Left forelimb (tissue), 1 donor: ENCODE measurements around the gene ATP13A2.

ENCODE experiments used
- DNase-seq: peaks from one replicate; pipeline ENCODE4 v3.0.0-alpha.2; 2018; ENCODE audit warnings: low spot score

Gene ATP13A2, protein sequence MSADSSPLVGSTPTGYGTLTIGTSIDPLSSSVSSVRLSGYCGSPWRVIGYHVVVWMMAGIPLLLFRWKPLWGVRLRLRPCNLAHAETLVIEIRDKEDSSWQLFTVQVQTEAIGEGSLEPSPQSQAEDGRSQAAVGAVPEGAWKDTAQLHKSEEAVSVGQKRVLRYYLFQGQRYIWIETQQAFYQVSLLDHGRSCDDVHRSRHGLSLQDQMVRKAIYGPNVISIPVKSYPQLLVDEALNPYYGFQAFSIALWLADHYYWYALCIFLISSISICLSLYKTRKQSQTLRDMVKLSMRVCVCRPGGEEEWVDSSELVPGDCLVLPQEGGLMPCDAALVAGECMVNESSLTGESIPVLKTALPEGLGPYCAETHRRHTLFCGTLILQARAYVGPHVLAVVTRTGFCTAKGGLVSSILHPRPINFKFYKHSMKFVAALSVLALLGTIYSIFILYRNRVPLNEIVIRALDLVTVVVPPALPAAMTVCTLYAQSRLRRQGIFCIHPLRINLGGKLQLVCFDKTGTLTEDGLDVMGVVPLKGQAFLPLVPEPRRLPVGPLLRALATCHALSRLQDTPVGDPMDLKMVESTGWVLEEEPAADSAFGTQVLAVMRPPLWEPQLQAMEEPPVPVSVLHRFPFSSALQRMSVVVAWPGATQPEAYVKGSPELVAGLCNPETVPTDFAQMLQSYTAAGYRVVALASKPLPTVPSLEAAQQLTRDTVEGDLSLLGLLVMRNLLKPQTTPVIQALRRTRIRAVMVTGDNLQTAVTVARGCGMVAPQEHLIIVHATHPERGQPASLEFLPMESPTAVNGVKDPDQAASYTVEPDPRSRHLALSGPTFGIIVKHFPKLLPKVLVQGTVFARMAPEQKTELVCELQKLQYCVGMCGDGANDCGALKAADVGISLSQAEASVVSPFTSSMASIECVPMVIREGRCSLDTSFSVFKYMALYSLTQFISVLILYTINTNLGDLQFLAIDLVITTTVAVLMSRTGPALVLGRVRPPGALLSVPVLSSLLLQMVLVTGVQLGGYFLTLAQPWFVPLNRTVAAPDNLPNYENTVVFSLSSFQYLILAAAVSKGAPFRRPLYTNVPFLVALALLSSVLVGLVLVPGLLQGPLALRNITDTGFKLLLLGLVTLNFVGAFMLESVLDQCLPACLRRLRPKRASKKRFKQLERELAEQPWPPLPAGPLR

DNA sequence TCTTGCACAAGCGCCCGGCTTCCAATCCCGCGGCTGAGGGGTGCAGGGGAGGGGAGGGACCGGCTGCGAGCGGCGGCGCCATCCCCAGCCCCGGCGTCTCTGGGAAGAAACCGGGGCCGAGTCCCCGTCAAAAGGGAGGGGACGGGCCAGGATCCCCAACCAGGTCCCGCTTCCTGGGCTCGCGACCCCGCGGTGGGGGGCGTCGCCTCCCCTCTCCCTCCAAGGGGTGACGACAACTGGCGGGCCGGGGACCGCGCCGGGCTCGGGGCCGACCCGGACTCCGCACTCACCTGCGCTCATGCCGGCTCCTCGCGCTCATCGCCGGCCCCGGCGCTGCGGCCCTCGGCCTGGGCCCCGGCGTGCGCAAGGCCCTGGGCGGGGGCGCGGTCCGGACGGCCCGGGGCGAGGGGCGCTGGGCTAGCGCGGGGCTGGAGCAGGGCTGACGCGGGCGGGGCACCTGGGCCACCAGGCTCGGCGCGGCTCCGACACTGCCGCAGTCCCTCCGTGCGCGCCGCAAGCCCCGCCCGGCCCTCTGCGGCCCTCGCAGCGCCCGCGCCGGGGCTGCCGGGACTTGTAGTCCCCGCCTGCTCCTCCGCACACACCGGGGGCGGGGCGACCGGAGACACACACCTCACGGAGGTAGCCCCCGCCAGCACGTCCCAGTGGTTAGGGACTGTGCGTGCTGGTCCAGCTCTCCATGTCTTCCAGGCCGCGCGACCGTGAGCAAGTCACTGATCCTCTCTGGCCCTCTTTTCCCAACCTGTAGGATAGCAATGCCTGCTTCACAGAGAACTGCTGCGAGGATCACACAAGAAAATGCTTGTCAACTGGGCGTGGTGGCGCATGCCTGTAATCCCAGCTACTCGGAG is at the start of gene ATP13A2:
TSS of gene ATP13A2 (minus strand) at position 490 of the 869 bp plus-strand sequence. CDS start at position 300, 190 bp downstream.
- peak; percentile 82 for DNase-seq

DNA sequence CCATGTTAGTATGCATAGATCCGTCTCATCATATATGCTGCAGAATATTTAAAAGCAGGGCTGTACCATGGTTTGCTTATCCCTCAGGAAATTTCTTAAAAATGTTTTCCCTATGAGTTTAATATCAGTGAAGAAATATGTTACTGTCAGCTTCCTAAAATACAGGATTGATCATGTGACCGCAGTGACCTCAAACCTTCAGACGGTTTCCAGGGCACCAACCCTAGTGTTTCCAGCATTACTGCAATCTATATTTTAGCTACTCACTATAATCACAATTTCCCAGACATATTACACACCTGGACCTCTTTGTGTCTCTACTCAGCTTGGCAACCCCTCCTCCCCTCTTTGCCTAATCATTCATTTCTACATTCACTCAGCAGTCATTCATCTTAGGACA is 49.8 kb upstream of the ATP13A2 start:
- DNase-seq = no peak

DNA sequence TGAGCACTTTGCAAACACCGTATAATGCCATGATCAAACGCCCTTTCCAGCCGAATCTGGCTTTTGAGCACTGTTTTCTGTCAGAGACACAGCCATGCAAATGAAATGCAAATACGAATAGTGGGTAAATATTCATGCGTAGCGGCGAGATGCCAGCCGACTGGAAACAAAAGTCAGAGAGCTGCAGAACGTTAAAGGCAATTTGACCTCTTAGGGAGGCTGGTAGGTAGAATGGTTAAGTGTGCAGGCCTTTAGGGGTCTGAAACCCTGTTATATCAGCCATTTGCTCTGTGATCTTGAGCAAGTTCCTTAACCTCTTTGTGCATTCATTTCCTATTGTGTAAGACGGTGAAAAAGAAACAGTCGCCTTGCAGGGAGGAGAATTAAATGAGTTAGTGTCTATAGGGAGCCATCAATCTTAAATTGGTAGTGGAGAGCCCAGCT is 48.6 kb upstream of the ATP13A2 start:
- DNase-seq = no peak

DNA sequence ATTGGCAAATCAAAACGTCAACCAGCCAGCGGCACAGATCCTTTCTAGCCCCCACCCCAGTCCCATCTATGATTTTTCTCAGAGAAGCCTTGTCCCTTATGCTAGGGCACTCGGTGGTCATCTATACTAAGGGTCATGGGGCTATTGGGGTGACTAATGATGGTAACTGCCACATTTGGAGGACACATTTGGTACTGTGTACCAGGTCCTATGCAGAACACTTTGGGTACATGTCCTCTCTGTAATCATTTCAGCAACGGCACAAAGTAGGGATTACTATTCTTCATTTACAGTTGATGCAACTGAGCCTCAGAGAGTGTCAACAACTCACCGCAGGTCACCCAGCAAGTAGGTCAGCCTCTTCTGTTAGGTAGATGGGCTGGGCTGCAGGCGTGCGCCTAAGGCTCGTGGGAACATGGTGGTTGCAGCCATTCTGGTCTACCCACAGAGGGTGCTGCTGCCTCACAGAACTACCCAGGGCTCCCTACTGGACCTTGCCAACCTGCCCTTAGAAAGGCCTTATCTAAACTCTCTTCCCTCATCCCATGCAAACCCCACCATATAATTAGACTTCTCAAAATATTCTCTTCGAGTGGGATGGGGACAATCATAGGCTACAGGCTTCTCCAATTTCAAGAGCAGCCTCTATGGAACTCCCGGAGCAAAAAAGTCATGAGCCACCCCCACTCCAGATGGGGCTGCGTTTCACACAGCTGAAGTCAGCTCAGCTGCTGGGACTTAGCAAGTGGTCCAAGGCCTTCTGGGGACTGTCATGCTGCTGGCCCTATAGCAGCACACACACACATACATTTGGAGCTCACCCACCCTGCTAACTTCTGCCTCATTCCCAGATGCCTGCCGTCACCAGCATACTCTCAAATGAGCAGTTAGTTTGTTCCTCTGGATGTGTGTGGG is 47.9 kb upstream of the ATP13A2 start:
- peak; percentile 76 for DNase-seq

DNA sequence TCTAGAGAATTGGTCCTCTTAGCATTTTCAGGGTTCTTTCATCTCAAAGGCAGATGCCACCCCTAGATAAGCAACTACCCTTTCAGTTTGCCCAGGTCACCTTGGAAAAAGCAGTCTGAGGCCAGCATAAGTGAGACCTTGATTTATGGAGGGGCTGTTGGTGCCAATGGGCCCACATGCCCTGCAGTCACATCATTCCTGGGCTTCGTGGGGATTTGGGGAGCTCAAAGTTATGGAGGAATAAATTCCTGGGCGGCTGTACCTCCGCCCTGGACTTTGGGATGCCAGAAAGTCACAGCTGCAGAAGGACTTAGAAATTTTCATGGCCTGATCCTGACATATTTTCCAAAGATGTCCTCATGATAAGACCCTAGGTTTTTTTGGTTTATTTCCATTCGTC is 44.8 kb upstream of the ATP13A2 start:
- no peak for DNase-seq

DNA sequence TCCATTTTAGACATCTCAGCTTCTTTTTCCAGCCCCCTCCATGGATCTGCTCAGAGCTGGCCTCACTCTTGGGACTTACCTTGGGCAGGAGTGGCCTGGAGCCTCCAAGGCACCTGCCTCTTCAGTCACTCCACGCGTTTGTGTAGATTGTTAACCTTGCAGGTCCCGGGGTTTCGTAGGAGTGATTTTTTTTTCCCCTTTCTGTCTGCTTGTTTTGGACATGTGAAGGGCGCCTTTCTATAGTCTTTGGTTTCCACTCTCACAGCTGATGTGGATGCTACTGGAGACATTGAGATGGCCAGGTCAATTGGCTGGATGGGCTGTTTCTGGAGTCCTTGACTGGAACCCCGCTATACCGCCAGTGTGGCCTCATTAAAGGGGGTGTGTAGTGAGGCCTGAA is 44.1 kb upstream of the ATP13A2 start:
- no peak for DNase-seq

DNA sequence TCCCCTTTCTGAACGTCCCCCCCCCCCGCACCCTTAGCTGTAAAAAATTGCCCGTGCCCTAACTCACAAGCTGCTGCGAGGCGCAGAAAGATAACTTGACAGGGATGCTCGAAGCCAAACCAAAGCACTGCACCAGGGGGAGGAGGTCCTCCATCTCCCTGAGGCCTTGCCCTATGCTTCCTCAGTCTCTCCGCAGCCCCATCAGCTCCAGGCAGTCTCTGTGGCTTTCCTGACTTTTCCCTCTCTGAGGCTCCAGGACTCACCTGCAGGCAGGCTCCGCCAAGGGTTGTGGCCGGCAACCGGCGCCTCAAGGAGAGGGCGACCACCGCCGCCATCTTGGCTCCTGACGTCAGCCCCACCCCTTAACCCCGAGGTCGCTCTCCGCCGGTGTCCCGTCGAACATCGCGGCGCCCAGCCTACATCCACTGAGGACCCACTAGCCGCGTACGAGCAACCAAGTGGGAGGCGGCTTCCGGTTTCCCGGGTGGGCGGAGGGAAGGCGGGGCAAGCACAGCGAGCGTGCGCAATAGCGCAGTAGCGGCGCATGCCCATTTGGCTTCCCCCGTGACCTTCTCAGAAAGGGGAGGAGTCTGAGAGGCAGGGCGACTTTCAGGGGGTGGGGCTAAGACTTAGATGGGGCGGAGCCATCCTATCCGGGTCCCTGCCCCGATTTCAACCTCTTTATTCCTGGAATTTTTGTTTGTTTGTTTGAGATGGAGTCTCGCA is 42.1 kb upstream of the ATP13A2 start, which contains the start of gene SDHB:
TSS of gene SDHB (minus strand) at position 348 of the 726 bp plus-strand sequence. CDS start at position 335, 13 bp downstream.
- DNase-seq = peak; percentile 100

DNA sequence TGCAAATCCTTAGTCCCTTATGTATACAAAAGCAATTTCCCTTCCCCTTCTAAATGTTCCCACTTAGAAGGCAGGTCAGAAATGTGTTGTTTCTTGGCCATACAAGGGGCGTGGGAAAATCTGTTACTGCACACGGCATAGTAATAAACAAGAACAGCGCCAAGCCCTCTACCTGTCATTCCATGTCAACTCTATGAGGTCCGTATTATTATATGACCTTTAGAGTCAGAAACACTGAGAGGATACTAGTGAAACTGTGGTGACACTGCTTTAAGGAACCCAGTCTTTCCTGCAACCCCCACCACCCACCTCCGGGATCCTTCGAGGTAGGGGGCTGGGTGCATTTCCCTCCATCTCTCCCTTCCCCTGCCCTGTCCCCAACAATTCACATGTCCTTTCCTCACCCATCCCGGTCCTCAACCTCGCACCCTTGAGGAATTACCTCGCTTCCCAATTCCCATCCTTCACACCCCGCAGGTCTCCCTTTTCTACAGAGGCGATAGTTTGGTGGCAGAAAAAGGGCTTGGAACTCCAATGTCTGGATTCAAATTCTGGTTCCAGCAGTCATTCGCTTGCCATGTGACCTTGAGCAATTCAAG is 41.5 kb upstream of the ATP13A2 start:
- DNase-seq = no peak

DNA sequence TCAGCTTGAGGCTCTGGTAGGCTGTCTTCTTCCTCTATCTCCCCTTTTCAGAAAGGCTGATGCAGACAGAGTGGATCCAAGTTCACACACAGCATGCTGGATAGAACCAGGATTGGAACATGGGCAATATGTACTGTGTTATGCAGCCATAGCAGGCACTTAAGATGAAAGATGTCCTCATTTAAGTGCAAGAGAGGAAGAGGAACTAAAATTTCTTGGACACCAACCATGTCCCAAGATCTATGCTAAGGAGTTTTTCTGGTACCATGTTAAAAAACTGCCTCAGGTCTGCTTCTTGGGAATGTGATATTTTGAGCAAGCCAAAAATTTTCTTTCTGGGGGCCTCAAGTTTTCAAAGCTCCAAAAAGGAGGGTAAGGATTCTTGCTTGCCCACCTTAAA is 40.9 kb upstream of the ATP13A2 start:
- DNase-seq = no peak

DNA sequence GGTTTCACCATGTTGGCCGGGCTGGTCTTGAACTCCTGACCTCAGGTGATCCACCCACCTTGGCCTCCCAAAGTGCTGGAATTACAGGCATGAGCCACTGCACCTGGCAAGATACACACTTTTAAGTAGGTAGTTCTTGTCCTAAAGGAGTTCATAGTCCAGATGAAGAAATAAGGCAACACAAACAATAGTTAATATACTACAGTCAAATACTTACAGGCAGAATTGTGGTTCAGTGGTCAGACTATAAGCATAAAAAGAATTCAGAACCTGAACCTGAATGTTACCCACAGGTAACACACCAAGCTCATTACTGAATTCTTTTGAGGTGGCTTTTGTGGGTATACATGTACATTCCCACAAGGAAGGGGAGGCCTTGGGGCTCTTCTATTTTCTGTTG is 40.3 kb upstream of the ATP13A2 start:
- no peak for DNase-seq

DNA sequence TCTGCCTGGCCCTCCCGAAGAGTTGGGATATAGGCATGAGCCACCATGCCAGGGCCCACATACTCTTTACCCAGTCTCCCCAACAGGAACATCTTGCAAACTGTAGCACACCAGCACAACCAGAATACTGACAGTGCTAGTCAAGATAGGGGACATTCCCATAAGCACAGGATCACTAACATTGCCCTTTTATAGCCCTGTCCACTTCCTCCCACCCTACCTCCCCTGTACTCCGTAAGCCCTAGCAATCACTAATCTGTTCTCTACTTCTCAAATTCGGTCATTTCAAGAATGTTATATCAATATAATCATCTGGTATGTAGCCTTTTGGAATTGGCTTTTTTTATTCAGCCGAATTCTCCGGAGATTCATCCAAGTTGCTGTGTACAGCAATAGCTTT is 36.2 kb upstream of the ATP13A2 start:
- DNase-seq = no peak

DNA sequence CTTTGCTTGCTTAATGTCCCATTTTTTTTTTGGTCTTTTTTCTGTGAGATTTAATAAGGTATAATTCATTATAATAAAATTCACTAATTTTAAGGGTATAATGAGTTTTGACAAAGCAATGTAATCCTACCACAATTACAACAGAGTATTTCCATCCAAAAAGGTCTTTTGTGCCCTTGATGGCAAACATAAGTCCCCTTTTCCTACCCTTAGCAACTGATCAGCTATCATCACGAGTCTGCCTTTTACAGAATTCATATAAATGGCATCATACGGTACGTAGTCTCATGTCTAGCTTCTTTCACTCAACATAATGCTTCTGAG is 34.6 kb upstream of the ATP13A2 start:
- no peak for DNase-seq

DNA sequence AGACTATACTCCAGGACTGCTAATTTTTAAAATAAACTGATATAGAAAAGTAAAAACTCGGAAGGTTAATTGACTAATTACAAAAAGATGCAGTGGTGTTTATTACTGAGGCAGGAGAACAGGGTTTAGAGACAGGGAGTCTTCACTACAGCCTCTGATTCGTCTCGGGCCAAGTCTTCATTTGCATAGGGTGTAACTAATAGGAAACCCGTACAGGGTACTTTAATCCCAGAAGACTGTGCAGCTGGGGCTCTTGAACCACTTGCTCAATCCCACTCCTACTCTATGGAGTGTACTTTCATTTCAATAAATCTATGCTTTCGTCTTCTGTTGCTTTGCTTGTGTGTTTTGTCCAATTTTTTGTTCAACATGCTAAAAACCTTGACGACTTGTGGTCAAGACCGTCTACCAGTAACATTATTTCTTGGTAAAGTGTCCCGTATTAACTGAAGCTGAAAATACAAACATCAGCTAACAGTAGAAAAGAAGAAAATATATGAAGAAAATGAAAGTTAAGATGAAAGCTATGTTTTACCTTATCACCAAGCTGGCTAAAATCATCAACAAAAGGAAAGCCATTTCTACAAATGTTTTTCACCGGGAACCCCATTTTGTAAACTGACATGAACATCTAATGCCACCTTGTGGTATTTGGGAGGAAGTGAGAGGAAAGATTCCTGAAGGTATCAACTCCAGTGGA is 34.1 kb upstream of the ATP13A2 start:
- DNase-seq = no peak

DNA sequence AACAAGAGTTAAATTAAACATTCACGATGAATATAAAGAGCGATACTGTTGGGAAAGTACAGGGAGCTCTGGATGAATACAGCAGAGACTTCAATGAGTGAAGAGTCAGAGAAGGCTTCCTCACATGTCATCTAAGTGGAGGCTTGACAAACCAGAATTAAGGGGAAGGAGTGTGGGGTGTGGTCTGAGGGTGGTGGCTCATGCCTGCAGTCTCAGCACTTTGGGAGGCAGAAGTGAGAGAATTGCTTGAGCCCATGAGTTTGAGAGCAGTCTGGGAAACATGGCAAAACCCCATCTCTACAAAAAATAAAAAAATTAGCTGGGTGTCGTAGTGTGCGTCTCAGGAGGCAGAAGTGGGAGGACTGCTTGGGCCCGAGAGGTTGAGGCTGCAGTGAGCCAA is 33.4 kb upstream of the ATP13A2 start:
- DNase-seq = no peak

DNA sequence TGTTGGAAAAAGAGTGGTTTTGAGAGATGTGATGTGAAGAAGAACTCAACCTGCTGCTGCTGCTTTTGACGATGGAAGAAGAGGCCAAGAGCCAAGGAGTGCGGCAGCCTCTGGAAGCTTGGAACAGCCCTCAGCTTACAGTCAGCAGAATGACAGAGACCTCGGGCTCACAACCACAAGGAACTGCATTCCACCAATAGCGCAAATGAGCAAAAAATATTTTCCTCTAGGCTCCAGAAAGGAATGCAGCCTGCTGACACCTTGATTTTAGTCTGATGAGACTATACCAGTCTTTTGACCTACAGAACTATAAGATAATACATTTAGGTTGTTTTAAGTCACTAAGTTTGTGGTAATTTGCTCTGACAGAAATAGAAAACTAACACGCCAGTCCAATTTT is 31.9 kb upstream of the ATP13A2 start:
- DNase-seq = no peak

DNA sequence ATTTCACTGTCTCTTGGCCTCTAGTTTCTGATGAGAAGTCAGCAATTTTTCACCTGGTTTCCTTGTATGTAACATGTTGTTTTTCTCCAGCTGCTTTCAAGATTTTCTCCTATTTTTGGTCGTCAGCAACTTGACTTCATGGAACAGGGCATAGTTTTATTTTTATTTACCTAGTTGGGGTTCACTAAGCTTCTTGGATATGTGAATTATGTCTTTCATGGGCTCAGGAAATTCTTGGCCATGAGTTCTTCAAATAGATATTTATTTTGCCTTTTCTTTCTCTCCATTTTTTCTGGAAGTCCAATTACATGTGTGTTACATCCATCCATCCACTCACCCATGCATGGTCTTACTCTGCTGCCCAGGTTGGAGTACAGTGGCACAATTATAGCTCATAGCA is 28.4 kb upstream of the ATP13A2 start:
- DNase-seq = no peak

DNA sequence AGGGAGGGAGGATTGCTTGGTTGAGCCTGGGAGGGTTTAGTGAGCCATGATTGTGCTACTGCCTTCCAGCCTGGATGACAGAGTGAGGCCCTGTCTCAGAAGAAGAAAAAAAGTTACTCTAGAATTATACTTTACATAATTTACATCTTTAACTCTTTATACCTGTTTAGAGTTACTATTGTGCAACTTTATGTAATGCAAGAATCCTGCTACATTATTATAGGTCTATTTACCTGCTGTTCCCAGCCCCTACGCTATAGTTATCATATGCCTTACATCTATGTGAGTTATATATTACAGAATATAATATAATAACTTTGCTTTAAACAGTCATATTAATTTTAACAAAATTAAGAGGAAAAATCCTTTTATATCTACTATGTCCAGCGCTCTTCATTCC is 27.8 kb upstream of the ATP13A2 start:
- DNase-seq = no peak

DNA sequence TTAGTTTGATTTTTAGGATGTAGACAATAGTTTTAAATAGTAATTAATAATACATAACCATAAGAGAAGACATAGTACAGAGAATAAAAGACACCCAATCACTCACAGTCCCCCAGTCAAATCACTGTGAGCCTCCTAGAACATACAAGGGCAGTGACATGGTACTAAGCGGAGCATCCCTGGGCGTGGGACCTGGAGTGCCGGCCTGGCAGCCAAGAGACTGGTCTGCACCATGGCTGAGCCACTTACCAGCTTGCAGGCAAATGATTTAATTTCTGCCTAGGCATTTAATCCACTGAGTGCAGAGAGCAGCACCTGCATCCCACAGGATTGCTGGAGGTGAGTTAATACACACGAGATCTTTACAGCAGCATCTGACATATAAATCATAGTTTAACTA is 21.8 kb upstream of the ATP13A2 start:
- DNase-seq = no peak

DNA sequence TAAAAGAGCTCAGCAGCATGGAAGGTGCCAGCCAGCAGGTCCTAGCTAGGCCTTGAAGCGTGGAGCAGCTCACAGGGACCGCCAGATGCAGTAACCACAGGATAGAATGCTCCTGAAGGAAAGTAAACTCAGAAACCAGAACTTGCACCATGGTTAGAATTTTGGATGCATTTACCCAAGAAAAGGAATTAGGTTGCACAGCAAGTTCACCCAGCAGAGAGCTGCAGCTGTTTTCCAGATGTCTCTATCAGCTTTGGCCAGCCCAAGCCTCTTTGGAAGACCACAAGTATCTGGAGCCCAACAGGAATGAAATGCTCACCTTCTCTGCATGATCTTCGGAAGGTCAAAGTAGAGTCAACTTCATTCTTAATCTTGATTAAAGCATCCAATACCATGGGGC is 21.0 kb upstream of the ATP13A2 start:
- no peak for DNase-seq
